SW 1271 (cell line): Measurements from ENCODE around the gene DAND5.

Experiments
- DNase-seq, 2 experiments: peaks; one replicate each; lab custom pipeline; 2025; lab: John Stamatoyannopoulos, UW

Gene DAND5

DNA sequence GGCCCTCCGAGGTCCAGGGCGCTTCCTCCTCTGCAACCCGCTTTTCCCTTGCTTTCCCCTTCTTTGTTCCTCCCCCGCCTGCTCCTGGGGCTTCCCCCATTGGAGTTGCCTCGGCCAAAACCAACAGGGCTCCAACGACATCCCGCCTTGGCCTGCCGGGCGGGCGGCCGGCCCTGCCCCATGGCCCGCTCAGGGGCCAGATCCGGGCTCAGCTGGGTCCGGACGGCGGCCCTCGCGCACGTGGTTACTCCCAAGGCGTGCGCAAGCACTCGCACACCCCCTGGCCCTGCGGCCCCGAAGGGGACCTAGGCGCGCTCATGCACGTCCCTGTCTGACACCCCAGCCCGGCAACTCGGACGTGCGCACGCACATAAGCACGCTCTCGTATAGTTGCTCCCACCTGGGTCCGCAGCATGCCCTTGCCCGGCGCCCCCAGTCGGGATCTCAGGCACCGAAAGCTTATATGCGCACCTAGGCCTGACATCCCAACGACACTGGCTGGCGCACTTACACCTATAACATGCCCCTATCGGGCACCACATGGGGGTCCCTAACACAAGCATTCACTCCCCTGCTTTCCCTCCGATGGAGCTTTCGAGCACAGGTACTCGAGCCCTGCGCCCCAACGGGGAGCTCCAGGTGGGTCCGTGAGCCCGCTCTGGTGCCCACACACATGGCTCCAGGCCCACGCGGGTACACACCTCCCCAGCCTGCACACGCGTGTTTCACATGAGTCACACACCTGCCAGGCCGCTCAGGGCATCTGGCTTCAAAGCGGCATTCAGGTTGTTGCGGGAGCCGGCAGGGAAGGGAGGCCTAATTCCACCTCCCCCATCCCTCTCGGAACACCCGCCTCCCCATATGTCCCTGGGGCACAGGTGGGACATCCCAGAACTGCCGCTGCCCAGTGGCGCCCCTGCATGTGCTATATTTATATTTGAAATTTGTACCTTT lies 40.9 kb downstream of the DAND5 start:
- DNase-seq = no peak

DNA sequence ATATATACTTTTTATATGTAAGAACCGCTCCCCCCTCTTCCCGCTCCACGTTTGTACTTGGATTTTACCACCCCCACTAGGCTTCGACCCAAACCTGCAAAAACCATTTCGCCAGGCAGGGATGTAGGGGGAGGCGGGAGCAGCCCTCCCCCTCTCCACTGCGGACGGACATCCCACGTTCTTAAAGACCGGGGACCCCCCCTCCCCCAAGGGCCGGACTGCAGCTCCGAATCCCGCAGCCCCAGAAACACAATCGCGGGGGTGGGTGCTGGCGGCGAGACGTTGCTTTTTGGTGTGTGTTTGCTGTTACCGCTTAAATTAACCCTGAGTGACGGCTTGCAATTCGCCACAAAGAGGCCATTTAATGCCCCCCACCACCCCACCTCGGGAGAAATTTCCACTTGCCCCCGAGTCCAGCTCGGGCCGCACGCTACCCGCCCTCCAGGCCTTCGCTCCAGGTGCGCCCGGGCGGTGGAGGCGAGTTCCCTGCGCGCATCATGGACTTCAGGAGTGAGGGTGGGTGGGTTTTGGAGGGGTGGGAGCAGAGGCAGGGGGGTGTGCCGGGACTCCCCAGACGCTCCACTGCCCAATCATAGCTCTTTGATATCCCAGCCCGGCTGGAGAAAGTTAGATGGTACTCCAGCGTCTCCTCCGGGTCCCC lies 41.7 kb downstream of the DAND5 start:
- no peak for DNase-seq

- no peak for DNase-seq
Measured at GRCh38 chr19:13011653-13012389, 42.4 kb downstream of the DAND5 start.

- DNase-seq = no peak
Measured at GRCh38 chr19:13012390-13012689, 43.0 kb downstream of the DAND5 start.

- no peak for DNase-seq
Measured at GRCh38 chr19:13012690-13013608, 43.6 kb downstream of the DAND5 start.

- DNase-seq = no peak
Measured at GRCh38 chr19:13013649-13014048, 44.3 kb downstream of the DAND5 start.

- DNase-seq = no peak
Measured at GRCh38 chr19:13014101-13014920, 44.9 kb downstream of the DAND5 start.

DNA sequence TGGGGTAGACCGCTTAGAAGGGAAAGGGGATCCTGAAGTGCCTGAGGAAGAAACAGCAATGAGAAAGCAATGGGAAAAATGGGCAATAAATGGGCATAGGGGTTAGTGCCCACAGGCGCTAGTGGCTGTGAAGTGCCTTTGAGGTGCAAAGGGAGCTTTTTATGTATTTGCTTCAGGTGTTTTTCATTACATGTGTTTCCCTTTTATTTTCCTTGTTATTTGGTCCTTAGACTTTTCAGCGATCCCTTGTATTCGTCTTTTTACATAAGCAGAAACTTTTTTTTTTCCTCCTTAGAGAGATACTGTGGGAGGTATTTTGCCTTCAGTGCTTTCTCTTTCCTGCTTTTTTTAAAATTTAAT lies 45.5 kb downstream of the DAND5 start:
- no peak for DNase-seq

- DNase-seq = no peak
Measured at GRCh38 chr19:13015361-13016223, 46.2 kb downstream of the DAND5 start.

DNA sequence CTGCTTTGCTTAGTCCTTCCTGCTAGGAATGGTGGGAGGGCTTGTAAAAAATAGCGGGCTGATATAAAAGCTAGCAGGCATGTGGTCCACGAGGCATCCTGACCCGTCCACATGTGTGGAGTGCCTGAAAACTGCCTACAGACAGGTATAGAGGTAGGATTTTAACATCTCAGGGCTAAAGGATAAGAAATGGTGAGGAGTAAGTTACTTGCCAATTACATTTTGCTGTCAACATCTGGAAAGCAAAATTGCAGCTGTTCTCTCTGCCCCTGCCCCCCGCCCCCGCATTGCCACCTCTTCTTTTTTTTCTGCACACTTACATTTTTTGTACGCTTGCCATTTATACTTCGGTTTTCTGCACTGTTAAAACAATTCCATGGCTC lies 46.9 kb downstream of the DAND5 start:
- DNase-seq = no peak

- DNase-seq = no peak
Measured at GRCh38 chr19:13016628-13017305, 47.4 kb downstream of the DAND5 start.

- DNase-seq = no peak
Measured at GRCh38 chr19:13017306-13018034, 48.1 kb downstream of the DAND5 start.

- no peak for DNase-seq
Measured at GRCh38 chr19:13018035-13018914, 48.9 kb downstream of the DAND5 start.

- DNase-seq = no peak
Measured at GRCh38 chr19:13019332-13019731, 50.0 kb downstream of the DAND5 start.

GRCh38 chr19:13020002-13020414 lies 50.6 kb downstream of the DAND5 start:
- no peak for DNase-seq

DNA sequence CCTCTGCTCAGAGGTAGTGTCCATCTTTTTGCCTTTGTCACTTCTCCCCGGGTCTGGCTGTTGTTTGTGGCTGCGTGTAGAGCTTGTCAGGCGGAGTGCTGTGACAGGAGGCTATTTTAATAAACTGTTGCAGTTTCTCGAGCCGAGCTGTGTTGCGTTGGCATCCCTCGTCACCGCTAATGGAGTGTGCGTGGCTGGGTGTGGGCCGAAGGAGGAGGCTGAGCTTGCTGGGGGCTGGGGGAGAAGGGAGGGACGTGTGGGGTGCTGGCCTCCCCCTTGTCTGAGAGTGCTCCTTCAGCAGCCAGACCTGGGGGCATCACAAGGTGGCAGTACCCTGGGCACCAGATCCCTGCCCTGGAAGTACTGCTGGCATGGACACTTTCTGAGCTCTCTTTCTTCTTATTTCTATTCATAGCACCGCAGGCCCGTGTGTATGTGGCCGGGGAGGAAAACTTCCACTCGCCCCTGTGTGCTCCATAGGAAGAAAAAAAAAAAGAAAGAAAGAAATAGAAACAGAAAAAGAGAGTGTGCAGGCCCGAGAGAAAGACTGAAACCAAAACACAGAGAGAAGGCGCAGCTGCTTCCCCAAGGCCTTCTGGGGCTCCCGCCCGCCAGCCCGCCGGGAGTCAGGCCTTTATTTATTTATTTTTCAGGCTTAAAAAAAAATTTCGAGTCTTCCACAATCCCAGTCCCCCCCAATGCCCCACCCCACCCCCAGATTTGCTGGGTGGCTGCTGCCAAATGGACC lies 52.9 kb downstream of the DAND5 start:
- no peak for DNase-seq
